Stimulated activated naive CD8-positive, alpha-beta T cell treated with anti-CD3 and anti-CD28 coated beads, Interleukin-15, Interleukin-2, amounts not matched to agents 100 ng/mL and 50 ng/mL, for 24 hours (primary cell): ENCODE measurements around the gene DEFB129.

ENCODE experiments used
- H3K27ac Mint-ChIP-seq: one replicate; pipeline ENCODE4 v1.8.0; 2021; ENCODE audit warnings: mild to moderate bottlenecking, mixed read lengths
- H3K27me3 Mint-ChIP-seq: one replicate; pipeline ENCODE4 v1.8.0; 2021; ENCODE audit warnings: mixed read lengths
- H3K36me3 Mint-ChIP-seq: one replicate; pipeline ENCODE4 v1.8.0; 2021; ENCODE audit warnings: low read depth, mixed read lengths
- H3K4me1 Mint-ChIP-seq: one replicate; pipeline ENCODE4 v1.8.0; 2021; ENCODE audit warnings: low read depth, mixed read lengths
- H3K4me3 Mint-ChIP-seq: one replicate; pipeline ENCODE4 v1.8.0; 2021; ENCODE audit warnings: mild to moderate bottlenecking, mixed read lengths
- H3K9me3 Mint-ChIP-seq: one replicate; pipeline ENCODE4 v1.8.0; 2021; ENCODE audit warnings: mixed read lengths

DEFB129 gene

GRCh38 chr20:271069-271468, 44.0 kb downstream of the DEFB129 start:
- H3K27me3 Mint-ChIP-seq = no peaks in the 10 kb centered on the region
- H3K4me3 Mint-ChIP-seq = no peak overlapping the region
- H3K4me1 Mint-ChIP-seq = peaks cover 10% of the 10 kb centered on the region
- peaks cover 2% of the 10 kb centered on the region for H3K36me3 Mint-ChIP-seq
- no peaks in the 10 kb centered on the region for H3K9me3 Mint-ChIP-seq
- H3K27ac Mint-ChIP-seq = no peak overlapping the region

DNA sequence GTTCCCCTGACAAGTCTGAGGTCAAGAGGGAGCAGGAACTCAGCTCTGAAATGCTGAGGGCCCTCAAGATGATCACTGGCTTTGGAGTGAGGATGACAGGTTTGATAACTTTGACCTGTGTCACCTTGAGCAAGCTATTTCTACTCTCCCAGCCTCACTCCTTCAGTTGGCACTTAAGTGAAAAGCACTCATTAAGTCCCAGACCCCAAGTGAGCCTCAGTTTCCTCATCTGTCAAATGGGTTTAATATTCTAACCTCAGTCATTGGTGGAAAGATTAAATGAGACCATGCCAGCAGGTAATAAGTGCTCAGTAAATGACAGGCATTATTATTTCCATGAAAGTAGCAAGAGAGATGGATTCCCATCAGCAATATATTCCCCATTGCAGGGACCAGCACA, 44.5 kb downstream of the DEFB129 start:
- Mint-ChIP-seq H3K27me3 (no peaks in the 10 kb centered on the region), H3K36me3 (peaks cover 6% of the 10 kb centered on the region), H3K27ac (no peak overlapping the region), H3K9me3 (no peaks in the 10 kb centered on the region), H3K4me1 (peaks cover 7% of the 10 kb centered on the region), H3K4me3 (no peak overlapping the region)

- Mint-ChIP-seq H3K27ac (no peak overlapping the region), H3K36me3 (peaks cover 8% of the 10 kb centered on the region), H3K4me1 (no peaks in the 10 kb centered on the region), H3K9me3 (no peaks in the 10 kb centered on the region), H3K4me3 (no peak overlapping the region), H3K27me3 (no peaks in the 10 kb centered on the region)
Measured at GRCh38 chr20:272718-273117, 45.7 kb downstream of the DEFB129 start.

GRCh38 chr20:273884-274283, 46.8 kb downstream of the DEFB129 start:
- H3K9me3 Mint-ChIP-seq = no peaks in the 10 kb centered on the region
- H3K36me3 Mint-ChIP-seq = peaks cover 8% of the 10 kb centered on the region
- H3K27me3 Mint-ChIP-seq = no peaks in the 10 kb centered on the region
- H3K4me1 Mint-ChIP-seq = no peaks in the 10 kb centered on the region
- no peak overlapping the region for H3K4me3 Mint-ChIP-seq
- H3K27ac Mint-ChIP-seq = no peak overlapping the region

- Mint-ChIP-seq H3K27me3 (no peaks in the 10 kb centered on the region), H3K27ac (no peak overlapping the region), H3K4me3 (no peak overlapping the region), H3K36me3 (peaks cover 8% of the 10 kb centered on the region), H3K4me1 (no peaks in the 10 kb centered on the region), H3K9me3 (no peaks in the 10 kb centered on the region)
Measured at GRCh38 chr20:275791-276190, 48.7 kb downstream of the DEFB129 start.

DNA sequence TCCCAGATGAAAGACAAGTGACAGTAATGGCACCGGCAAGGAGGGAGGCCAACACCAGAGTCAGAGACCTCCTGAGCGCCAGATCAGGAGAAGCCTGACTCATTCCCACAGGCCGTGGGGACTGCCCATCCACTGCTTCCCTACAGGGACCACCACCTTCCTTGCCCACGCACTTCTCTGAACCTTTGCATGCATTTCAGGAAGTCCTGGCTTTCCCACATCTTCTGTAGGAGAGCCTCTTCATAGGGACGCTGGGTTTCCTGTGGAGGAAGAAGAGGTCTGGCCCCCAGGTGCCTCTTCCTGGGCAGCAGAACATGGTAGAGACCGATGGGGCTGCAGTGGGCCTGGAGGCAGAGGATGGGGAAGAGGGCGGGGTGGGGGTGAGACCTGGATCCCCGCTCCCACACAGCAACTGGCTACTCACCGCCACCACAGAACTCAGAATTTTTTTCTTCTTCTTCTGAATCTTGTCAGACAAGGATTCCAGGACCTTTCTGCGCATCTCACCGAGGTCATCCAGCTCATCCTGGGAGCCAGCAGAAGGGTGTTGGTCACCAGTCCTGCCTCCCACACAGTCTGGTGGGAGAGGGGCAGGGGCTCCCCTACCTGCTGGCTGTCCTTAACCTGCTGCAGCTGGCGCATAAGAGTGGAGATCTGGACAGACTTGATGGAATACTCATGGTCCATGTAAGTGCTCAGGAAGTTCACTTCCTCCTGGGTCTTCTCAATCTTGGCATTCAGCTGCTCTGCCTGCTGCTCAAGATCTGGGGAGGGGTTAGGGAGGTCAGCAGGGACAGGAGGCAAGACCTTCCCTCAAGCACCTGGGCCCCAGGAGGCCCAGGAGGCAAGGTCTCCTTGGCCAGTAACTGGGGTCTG, 49.8 kb downstream of the DEFB129 start:
- Mint-ChIP-seq H3K36me3 (peaks cover 8% of the 10 kb centered on the region), H3K9me3 (no peaks in the 10 kb centered on the region), H3K27ac (no peak overlapping the region), H3K4me3 (no peak overlapping the region), H3K4me1 (no peaks in the 10 kb centered on the region), H3K27me3 (no peaks in the 10 kb centered on the region)

DNA sequence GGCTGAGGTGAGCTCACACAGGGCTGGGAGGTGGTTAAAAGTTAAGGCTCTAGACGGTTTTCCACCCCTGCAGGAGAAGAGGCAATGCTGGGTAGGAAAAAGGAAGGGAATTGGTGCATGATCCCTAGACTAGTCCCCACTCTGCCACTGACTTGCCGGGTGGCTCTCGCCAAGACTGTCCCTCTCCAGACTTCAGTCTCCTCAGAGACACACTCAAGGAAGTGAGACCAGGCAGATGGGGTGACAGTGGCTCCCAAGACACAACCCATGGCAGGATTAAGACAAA, 50.4 kb downstream of the DEFB129 start:
- H3K36me3 Mint-ChIP-seq = peaks cover 8% of the 10 kb centered on the region
- H3K4me3 Mint-ChIP-seq = no peak overlapping the region
- no peaks in the 10 kb centered on the region for H3K9me3 Mint-ChIP-seq
- no peaks in the 10 kb centered on the region for H3K4me1 Mint-ChIP-seq
- no peak overlapping the region for H3K27ac Mint-ChIP-seq
- H3K27me3 Mint-ChIP-seq = no peaks in the 10 kb centered on the region

- no peaks in the 10 kb centered on the region for H3K27me3 Mint-ChIP-seq
- no peak overlapping the region for H3K27ac Mint-ChIP-seq
- H3K9me3 Mint-ChIP-seq = no peaks in the 10 kb centered on the region
- no peak overlapping the region for H3K4me3 Mint-ChIP-seq
- no peaks in the 10 kb centered on the region for H3K4me1 Mint-ChIP-seq
- peaks cover 8% of the 10 kb centered on the region for H3K36me3 Mint-ChIP-seq
Measured at GRCh38 chr20:278181-278580, 51.1 kb downstream of the DEFB129 start.

DNA sequence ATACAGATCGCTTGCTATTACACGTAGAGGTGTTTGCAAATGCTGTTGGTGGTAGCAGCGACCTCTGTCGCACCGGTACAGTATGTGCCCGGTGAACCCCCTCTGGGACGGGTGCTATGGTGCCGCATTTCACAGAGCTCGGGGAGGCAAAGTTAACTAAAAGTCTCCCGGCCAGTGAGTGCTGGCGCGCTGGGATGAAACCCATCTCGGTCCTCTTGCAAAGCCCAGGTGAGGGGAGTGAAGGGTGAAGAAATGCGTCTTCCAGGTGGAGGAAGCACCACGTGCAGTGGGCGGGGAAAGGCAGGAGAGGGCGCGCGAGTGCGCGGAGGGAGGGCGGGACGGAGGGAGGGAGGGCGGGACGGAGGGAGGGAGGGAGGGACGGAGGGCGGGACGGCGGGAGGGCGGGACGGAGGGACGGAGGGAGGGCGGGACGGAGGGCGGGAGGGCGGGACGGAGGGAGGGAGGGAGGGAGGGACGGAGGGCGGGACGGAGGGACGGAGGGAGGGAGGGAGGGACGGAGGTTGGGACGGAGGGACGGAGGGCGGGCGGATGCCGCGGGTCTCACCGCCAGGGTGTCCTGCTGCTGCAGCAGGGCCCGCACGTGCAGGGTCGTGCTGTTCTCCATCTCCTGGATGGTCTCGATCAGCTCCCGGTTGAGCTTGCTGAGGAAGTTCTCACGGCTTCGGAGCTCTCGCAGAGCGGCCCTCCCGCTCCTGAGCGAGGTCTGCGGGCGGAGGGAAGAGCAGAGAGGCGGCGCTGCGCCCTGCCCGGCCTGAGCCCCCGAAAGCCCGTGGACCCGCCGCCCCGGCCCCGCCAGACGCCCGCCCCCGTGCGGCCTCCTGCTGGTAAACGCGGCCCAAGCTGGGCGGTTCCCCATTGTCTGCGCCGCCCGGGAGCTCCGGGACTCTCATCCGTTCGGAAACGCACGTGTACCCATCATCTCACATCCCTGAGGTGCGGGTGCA, 51.8 kb downstream of the DEFB129 start:
- Mint-ChIP-seq H3K9me3 (no peaks in the 10 kb centered on the region), H3K36me3 (peaks cover 8% of the 10 kb centered on the region), H3K27me3 (no peaks in the 10 kb centered on the region), H3K4me3 (no peak overlapping the region), H3K4me1 (no peaks in the 10 kb centered on the region), H3K27ac (no peak overlapping the region)
